ENCODE data around the gene LRRC7. TPM values are rescaled to one million over a fixed set of nuclear protein-coding genes. Genes with fewer than 3 reads are reported as not detected.

Gene LRRC7
- total and polyA plus RNA-seq, 2 of the 13 experiments (the other 11 are each of a cell fraction or from before 2014, with no cell fraction given) = not detected

- no peaks in the 10 kb centered on the region for H3K36me3 ChIP-seq (replicated peaks in 1 of 2; ENCODE audit: control insufficient read depth in 1 of 2, insufficient read depth in 2 of 2, low read length in 2 of 2)
- no TSS peak for BruUV-seq (replicated peaks)
- no peaks in the 10 kb centered on the region for H3K79me2 ChIP-seq (ENCODE audit: insufficient read depth, low read length)
- no peak overlapping the region for H2AFZ ChIP-seq (ENCODE audit: low read length)
- FAIRE-seq (no peak), ATAC-seq (no peak), DNase-seq (ENCODE audit: low spot score) (no peak)
- H3K4me3 ChIP-seq (replicated peaks in 1 of 3; ENCODE audit: insufficient read depth in 1 of 3, low read depth in 2 of 3, low read length in 3 of 3) = no peak overlapping the region
- no peaks in the 10 kb centered on the region for H3K9me3 ChIP-seq (ENCODE audit: low read length)
- intact Hi-C loops (cut with micrococcal nuclease; ENCODE audit: unreplicated experiment) = no loop called here
- ChIA-PET POLR2A (no interaction called here), CTCF (ENCODE audit: low intra/inter-chr PET ratio, low total read pairs) (no interaction called here)
- in situ Hi-C loops (cut with HindIII; ENCODE audit: extremely low pct_ligation_motif_present, low pct_unique_long_range_greater_than_20kb) = no loop called here
- no peak for TF ChIP-seq CC2D1A (CRISPR knock-in tag; IDR thresholded peaks at IDR 0.05)
- H4K20me1 ChIP-seq (ENCODE audit: insufficient read depth, low read length) = no peaks in the 10 kb centered on the region
- no peak overlapping the region for H3K4me2 ChIP-seq (ENCODE audit: low read depth, low read length)
- H3K9ac ChIP-seq (ENCODE audit: insufficient read depth, low read depth, low read length) = no peak overlapping the region
- no peak overlapping the region for H3K27ac ChIP-seq (ENCODE audit: extremely low read length, insufficient read depth, low read length)
- no peaks in the 10 kb centered on the region for H3K4me1 ChIP-seq (ENCODE audit: insufficient read depth, low read length)
- no peaks in the 10 kb centered on the region for H3K27me3 ChIP-seq (ENCODE audit: control insufficient read depth in 1 of 2, insufficient read depth in 2 of 2, low read length in 2 of 2)
Observed at GRCh38 chr1:69824932-69825331, 257.2 kb downstream of the LRRC7 start.

- H3K4me1 ChIP-seq (ENCODE audit: insufficient read depth, low read length) = no peaks in the 10 kb centered on the region
- DNase-seq (ENCODE audit: low spot score) = no peak
- no TSS peak for BruUV-seq (replicated peaks)
- intact Hi-C loops (cut with micrococcal nuclease; ENCODE audit: unreplicated experiment) = no loop called here
- FAIRE-seq = no peak
- no peak overlapping the region for H3K4me3 ChIP-seq (replicated peaks in 1 of 3; ENCODE audit: insufficient read depth in 1 of 3, low read depth in 2 of 3, low read length in 3 of 3)
- H3K27ac ChIP-seq (ENCODE audit: extremely low read length, insufficient read depth, low read length) = no peak overlapping the region
- no peaks in the 10 kb centered on the region for H4K20me1 ChIP-seq (ENCODE audit: insufficient read depth, low read length)
- POLR2A ChIA-PET = no interaction called here
- H3K79me2 ChIP-seq (ENCODE audit: insufficient read depth, low read length) = no peaks in the 10 kb centered on the region
- in situ Hi-C loops (cut with HindIII; ENCODE audit: extremely low pct_ligation_motif_present, low pct_unique_long_range_greater_than_20kb) = no loop called here
- TF ChIP-seq CEBPB (IDR thresholded peaks at IDR 0.05; ENCODE audit: borderline replicate concordance, low read depth, low read length) (peak; percentile 18; the same call in 1 of the 2 replicates), ZNF746 (CRISPR knock-in tag; IDR thresholded peaks at IDR 0.05) (no peak), ATF7 (IDR thresholded peaks at IDR 0.05) (peak; percentile 49), ATF7 (CRISPR knock-in tag; IDR thresholded peaks at IDR 0.05) (no peak)
- H3K36me3 ChIP-seq (replicated peaks in 1 of 2; ENCODE audit: control insufficient read depth in 1 of 2, insufficient read depth in 2 of 2, low read length in 2 of 2) = no peaks in the 10 kb centered on the region
- no peak for ATAC-seq
- 0% methylated on average over 2 of the region's 2 CpGs for WGBS (ENCODE audit: low lambda C conversion rate)
- no peak overlapping the region for H2AFZ ChIP-seq (ENCODE audit: low read length)
- H3K9ac ChIP-seq (ENCODE audit: insufficient read depth, low read depth, low read length) = no peak overlapping the region
- H3K27me3 ChIP-seq (ENCODE audit: control insufficient read depth in 1 of 2, insufficient read depth in 2 of 2, low read length in 2 of 2) = no peaks in the 10 kb centered on the region
- H3K9me3 ChIP-seq (ENCODE audit: low read length) = peaks cover 5% of the 10 kb centered on the region
- H3K4me2 ChIP-seq (ENCODE audit: low read depth, low read length) = no peak overlapping the region
- CTCF ChIA-PET (ENCODE audit: low intra/inter-chr PET ratio, low total read pairs) = no interaction called here
Observed at GRCh38 chr1:69827732-69828131, 260.0 kb downstream of the LRRC7 start.

All from HepG2 (cell line).